GM08714 (cell line): Measurements from ENCODE around the gene USP37.

ENCODE experiments used
- H3K4me3 ChIP-seq: fragments of 200-500 bp; sonication (Bioruptor generic); 2 replicates; pipeline ENCODE4 v1.5.1; 2014; ENCODE audit warnings: mild to moderate bottlenecking, low read length, inconsistent platforms
- ZNF274 ChIP-seq: IDR thresholded peaks from 2 replicates; pipeline ENCODE4 v1.6.1; 2012; ENCODE audit warnings: mild to moderate bottlenecking, low read depth, low read length

Gene USP37

GRCh38 chr2:218476676-218477075, 91.5 kb downstream of the USP37 start:
- H3K4me3 ChIP-seq: no peak overlapping the region

GRCh38 chr2:218474527-218474926, 93.6 kb downstream of the USP37 start:
- TF ChIP-seq ZNF274: no peak
- H3K4me3 ChIP-seq: no peak overlapping the region

More at GRCh38 chr2:218476676-218477075, 91.5 kb downstream of the USP37 start:
- TF ChIP-seq ZNF274: no peak

- TF ChIP-seq ZNF274: no peak
- H3K4me3 ChIP-seq: no peak overlapping the region
Measured at GRCh38 chr2:218472988-218473387, 95.2 kb downstream of the USP37 start.

GRCh38 chr2:218471982-218472381, 96.2 kb downstream of the USP37 start:
- H3K4me3 ChIP-seq: no peak overlapping the region
- no peak for TF ChIP-seq ZNF274

- no peak overlapping the region for H3K4me3 ChIP-seq
- TF ChIP-seq ZNF274: no peak
Measured at GRCh38 chr2:218471036-218471435, 97.1 kb downstream of the USP37 start.

GRCh38 chr2:218470448-218470847, 97.7 kb downstream of the USP37 start:
- no peak overlapping the region for H3K4me3 ChIP-seq

GRCh38 chr2:218465987-218466633, 102.0 kb downstream of the USP37 start:
- no peak overlapping the region for H3K4me3 ChIP-seq
- no peak for TF ChIP-seq ZNF274

More at GRCh38 chr2:218470448-218470847, 97.7 kb downstream of the USP37 start:
- no peak for TF ChIP-seq ZNF274

GRCh38 chr2:218458598-218458997, 109.6 kb downstream of the USP37 start:
- no peak overlapping the region for H3K4me3 ChIP-seq
- no peak for TF ChIP-seq ZNF274

- no peak for TF ChIP-seq ZNF274
- H3K4me3 ChIP-seq: no peak overlapping the region
Measured at GRCh38 chr2:218456849-218457248, 111.3 kb downstream of the USP37 start.

- no peak for TF ChIP-seq ZNF274
- H3K4me3 ChIP-seq: no peak overlapping the region
Measured at GRCh38 chr2:218452079-218452478, 116.1 kb downstream of the USP37 start.

- H3K4me3 ChIP-seq: no peak overlapping the region
- no peak for TF ChIP-seq ZNF274
Measured at GRCh38 chr2:218448934-218449333, 119.2 kb downstream of the USP37 start.

- no peak for TF ChIP-seq ZNF274
- no peak overlapping the region for H3K4me3 ChIP-seq
Measured at GRCh38 chr2:218447072-218447471, 121.1 kb downstream of the USP37 start.

- no peak for TF ChIP-seq ZNF274
- H3K4me3 ChIP-seq: no peak overlapping the region
Measured at GRCh38 chr2:218446547-218446946, 121.6 kb downstream of the USP37 start.

- no peak overlapping the region for H3K4me3 ChIP-seq
- TF ChIP-seq ZNF274: no peak
Measured at GRCh38 chr2:218445602-218446001, 122.5 kb downstream of the USP37 start.

- no peak overlapping the region for H3K4me3 ChIP-seq
- TF ChIP-seq ZNF274: no peak
Measured at GRCh38 chr2:218444692-218445357, 123.3 kb downstream of the USP37 start.

- no peak overlapping the region for H3K4me3 ChIP-seq
- TF ChIP-seq ZNF274: no peak
Measured at GRCh38 chr2:218438596-218438995, 129.6 kb downstream of the USP37 start.

- H3K4me3 ChIP-seq: no peak overlapping the region
- TF ChIP-seq ZNF274: no peak
Measured at GRCh38 chr2:218437969-218438368, 130.2 kb downstream of the USP37 start.
